Left forelimb (tissue), 1 donor: Measurements from ENCODE around the gene HLA-DMA.

Source experiments
- DNase-seq: peaks from one replicate; pipeline ENCODE4 v3.0.0-alpha.2; 2018; ENCODE audit warnings: low spot score

Gene HLA-DMA

DNA sequence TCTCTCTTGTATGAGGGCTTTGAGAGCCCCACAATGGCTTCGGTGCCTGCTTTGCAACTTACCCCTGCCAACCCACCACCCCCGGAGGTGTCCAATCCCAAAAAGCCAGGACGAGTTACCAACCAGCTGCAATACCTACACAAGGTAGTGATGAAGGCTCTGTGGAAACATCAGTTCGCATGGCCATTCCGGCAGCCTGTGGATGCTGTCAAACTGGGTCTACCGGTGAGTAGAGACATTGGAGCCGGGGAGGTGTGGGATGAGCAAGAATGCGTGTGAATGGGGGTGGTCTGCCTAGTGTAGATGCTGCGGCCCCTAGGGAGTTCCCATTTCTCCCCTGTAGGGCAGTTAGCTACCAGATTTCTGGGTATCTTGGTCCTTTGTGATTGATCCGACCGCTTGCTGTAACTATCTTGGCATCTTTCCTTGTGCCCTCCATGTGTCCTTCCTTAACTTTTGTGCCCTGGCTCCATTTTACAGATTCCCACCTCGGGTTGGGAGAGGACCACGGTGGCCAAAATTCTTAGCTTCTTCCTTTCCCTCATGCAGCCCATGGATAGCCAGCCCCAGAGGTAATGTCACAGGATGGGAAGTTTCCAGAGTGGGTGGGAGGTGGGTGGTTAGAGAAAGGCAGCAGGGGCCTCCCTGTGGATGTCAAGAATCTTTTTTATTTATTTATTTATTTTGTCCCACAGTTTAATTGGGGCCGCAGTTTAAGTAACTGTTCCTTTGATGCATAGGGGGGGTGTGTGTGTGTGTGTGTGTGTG is 21.8 kb upstream of the HLA-DMA start:
- DNase-seq = no peak

DNA sequence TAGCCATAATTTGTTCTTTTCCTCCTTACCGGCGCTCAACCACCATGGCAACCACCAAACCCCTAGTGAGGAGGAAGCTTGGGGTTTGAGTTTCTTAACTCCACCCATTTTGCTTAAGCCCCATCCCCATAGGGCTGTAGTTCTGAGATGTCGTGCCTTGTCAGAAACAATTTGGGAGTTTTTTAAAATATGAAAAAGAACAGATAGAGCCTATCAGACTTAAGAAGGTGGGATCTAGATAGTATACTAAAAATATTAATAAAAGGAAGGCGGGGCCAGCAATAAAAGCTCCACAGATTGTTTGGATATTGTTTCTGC is 21.1 kb upstream of the HLA-DMA start:
- DNase-seq = no peak

- no peak for DNase-seq
Measured at GRCh38 chr6:32973144-32974015, 20.5 kb upstream of the HLA-DMA start.

DNA sequence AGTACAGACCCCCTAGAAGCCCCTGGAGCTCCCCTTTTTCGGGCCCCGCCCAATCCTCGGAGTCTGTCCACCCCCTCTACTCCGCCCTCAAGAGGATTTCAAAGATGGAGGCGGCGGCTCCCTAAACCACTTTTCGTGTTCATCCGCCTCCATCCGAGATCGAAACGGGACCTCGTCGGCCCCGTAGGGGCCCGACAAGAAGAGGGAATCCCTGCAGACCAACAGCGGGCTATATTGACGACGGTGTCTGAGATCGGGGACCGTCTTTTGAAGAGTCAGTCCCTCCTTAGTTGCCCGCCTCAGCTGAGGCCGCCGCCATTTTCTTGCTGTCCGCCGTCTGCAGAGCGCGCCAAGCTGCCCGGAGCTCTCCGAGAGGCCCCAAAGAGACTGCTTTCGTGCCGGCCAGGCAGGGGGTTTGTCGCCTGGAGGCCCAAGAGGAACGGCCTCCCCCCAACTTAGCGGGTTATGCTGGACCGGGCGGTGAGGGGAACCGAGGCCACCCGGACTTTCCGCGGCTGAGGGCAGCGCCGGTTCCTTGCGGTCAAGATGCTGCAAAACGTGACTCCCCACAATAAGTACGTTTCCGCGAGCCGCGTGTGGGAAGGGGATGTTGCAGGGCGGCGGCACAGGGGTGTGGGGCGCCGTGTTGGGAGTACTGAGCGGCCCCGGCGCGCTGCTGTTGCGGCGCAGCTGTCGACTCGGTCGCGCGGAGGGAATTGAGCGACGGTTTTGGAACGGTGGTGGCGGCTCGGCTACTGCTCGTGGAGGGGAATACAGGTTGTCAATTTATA is 19.7 kb upstream of the HLA-DMA start:
- peak; percentile 70 for DNase-seq

DNA sequence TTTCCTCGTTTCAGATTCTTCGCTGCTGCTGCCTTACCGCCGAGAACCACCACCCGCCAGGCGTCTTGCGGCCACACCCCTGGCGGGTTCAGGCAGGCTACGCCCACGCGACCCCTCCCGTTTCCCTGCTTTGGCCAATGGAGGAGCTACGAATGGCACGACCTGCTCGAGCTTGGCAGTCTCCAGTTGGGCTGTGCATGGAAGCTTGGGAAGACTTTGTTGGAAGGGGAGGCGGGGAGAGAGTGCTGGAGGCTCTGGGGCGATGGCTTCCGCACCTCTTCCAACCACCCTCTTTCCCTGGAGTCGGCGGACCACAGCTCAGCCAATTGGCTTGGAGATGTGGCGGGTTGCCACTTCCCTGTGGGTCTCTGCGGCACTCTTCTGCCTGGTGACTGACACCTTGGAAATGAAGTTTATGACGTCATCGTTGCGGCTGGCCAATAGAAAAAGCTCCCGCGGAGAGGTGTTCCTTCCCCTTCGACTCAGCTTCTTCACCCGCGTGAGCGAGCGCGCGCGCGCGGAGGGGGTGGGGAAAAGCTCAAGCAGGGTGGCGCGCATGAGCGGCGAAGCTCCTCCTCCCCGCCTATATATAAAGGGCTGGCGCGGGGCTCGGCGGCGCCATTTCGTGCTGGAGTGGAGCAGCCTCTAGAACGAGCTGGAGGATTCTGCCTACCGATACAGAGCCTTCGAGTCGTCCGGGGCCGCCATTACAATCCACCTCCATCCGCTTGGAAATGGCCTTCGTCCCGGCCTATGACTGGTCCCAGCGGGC is 18.9 kb upstream of the HLA-DMA start:
- peak; percentile 100 for DNase-seq

GRCh38 chr6:32971242-32971580 is 18.3 kb upstream of the HLA-DMA start:
- no peak for DNase-seq

DNA sequence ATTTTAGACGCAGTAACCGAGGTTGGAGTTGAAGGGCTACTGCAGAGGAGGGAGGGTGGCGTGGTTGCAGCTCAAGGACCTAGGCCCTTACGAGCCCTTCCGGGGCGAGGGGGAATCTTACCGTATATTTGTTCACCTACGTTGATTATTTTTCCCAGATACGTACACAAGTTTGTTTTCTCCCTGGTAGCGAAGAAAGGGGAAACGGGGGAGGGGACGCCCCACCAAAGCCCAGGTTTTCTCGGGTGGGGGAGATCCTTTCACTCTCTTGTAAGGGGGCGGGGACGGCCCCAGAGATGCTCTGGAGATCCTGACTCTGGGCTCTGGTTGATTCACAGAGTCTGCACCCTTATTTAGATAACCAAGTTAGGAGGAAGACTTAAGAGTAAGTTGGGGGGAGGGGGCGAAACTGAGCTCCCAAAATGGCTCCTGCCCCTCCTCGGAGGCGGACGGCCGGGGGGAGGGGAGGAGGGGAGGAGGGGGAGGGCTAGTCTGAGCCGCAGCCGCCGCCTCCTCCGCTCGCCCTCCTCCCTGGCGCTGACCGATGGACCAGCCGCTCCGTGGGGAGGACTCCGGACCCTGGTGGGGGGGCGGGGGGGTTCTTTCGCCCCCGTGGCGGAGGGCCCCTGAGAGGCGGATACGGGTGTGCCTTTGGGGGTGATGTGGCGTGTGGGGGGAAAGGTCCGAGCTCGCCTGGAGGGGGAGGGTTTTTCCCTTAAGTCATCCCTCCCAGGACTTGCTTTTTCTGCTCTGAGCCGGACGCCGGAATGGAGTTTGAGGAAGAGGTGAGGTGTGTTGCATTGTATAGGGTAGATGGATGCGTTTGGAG is 17.7 kb upstream of the HLA-DMA start:
- peak; percentile 95 for DNase-seq

DNA sequence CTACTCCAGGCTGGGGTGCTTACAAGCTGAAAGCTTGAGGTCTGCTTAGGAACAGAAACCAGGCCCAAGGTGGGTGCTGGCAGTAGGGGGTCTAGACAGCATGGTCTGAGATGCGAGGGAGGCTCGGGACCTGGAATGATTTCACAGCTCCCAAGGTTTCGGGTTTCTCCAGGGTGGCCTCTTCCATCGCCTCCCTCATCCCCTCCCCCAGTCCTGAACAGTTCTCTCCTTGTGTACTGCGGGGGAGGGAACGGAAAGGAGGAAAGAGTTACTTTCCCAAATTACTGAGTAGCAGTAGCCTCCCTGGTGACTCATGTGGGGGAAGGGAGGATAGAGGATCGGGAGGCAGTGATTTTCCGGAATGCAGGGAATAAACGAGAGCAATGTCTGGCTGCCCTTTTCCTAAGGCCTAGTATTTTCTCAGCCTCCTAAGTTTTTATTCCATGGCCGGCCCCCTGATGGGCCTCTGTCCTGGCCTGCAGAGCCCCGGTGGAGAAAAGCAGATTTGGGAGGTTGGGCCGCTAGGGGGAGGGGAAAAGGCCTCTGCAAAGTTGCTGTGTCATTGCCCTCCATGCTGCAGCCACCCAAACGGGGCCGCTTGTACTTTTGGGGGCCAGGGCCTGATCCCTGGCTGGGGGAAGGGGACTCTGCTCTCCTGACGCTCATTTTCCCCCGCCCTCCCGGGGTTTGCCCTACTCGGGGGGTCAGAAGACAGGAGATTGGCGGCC is 17.0 kb upstream of the HLA-DMA start:
- DNase-seq = peak; percentile 92

DNA sequence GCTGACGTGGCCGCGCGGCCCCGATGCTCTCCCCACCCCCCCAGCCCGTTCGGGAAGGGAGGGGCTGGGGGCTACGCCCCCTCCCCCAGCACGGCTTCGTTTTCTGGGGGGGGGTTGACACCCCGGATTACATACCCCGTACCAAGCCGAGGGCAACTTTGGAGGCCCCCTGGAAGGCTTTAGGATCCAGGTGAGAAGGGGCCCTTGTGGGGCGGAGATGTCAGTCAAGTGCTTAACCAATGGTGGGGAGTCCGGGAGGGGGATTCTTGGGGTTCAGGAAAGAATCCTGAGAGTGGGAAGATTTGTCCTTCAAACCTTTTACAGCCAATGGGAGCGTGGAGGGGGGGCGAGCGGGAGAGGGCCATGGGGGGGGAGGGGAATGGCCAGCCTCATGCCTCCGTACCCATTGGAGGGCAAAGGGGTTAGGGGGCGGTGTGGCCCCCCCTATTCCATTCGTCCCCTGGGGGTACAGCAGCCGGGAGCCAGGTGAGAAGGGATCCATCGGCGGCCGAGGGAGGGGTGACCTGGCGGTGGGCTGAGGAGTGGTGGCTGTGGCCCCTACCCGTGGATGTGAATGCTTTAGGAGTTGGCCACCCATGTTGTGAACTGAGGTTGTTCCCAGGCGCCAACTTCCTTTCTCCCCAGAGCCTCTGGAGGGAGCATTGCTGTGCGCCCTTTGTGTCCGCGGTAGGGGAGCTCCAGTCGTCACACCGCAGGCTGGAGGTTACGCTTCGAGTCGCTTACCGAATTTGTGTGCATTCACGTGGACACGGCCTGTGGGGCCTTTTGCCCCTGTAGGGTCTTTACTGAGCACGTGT is 16.2 kb upstream of the HLA-DMA start:
- DNase-seq = no peak

GRCh38 chr6:32968093-32968866 is 15.4 kb upstream of the HLA-DMA start, which contains the start of gene BRD2:
TSS of gene BRD2 (plus strand) at chr6:32968594. CDS start at chr6:32972899, 4,305 bp downstream.
- DNase-seq = peak; percentile 99

GRCh38 chr6:32967151-32968091 is 14.5 kb upstream of the HLA-DMA start:
- no peak for DNase-seq

- DNase-seq = no peak
Measured at GRCh38 chr6:32964776-32965175, 11.9 kb upstream of the HLA-DMA start.

GRCh38 chr6:32963866-32964265 is 11.0 kb upstream of the HLA-DMA start:
- no peak for DNase-seq

- no peak for DNase-seq
Measured at GRCh38 chr6:32962213-32962826, 9.4 kb upstream of the HLA-DMA start.

DNA sequence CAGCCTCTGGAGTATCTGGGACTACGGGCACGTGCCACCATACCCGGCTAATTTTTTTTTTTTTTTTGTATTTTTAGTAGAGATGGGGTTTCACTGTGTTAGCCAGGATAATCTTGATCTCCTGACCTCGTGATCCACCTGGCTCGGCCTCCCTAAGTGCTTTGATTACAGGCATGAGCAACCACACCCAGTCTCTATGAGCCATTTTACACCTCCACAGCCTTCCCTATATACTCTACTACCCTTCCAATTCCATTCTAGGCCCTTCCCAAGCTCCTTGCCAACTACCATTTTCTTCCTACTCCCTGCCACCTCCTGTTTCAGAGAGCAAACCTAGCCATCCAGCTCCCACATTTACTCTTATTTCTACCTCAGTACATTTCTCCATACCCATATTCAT is 7.7 kb upstream of the HLA-DMA start:
- no peak for DNase-seq

- no peak for DNase-seq
Measured at GRCh38 chr6:32956176-32956575, 3.3 kb upstream of the HLA-DMA start.
